Measurements from ENCODE around the gene ZNF207. TPM values are rescaled to one million over a fixed set of nuclear protein-coding genes. Genes with fewer than 3 reads are reported as not detected.
"Not testable (repeated sequence)": the region's sequence is repeated elsewhere in the genome, so short reads cannot be mapped to it uniquely, and the experiment has no call there.

The ZNF207 gene
- polyA plus RNA-seq (ENCODE audit: insufficient read length): 302 TPM
- long read RNA-seq, donor 1, full-length matches to known transcripts: 38 of 146 reads
- long read RNA-seq, donor 1, partial matches to known transcripts: 108 of 146 reads
- long read RNA-seq, donor 1, other reads (novel, unspliced or antisense): 0 of 146 reads
- long read RNA-seq, donor 2, full-length matches to known transcripts: 49 of 121 reads
- long read RNA-seq, donor 2, partial matches to known transcripts: 72 of 121 reads
- long read RNA-seq, donor 2, other reads (novel, unspliced or antisense): 0 of 121 reads
- long read RNA-seq, donor 3, full-length matches to known transcripts: 46 of 110 reads
- long read RNA-seq, donor 3, partial matches to known transcripts: 64 of 110 reads
- long read RNA-seq, donor 3, other reads (novel, unspliced or antisense): 0 of 110 reads
- long read RNA-seq, donor 4, full-length matches to known transcripts: 2 of 2 reads
- long read RNA-seq, donor 4, partial matches to known transcripts: 0 of 2 reads
- long read RNA-seq, donor 4, other reads (novel, unspliced or antisense): 0 of 2 reads
- long read RNA-seq, donor 5, full-length matches to known transcripts: 63 of 103 reads
- long read RNA-seq, donor 5, partial matches to known transcripts: 40 of 103 reads
- long read RNA-seq, donor 5, other reads (novel, unspliced or antisense): 0 of 103 reads
- long read RNA-seq, donor 6, full-length matches to known transcripts: 39 of 125 reads
- long read RNA-seq, donor 6, partial matches to known transcripts: 86 of 125 reads
- long read RNA-seq, donor 6, other reads (novel, unspliced or antisense): 0 of 125 reads
- long read RNA-seq, donor 7, full-length matches to known transcripts: 61 of 173 reads
- long read RNA-seq, donor 7, partial matches to known transcripts: 112 of 173 reads
- long read RNA-seq, donor 7, other reads (novel, unspliced or antisense): 0 of 173 reads
- long read RNA-seq, donor 8, full-length matches to known transcripts: 27 of 47 reads
- long read RNA-seq, donor 8, partial matches to known transcripts: 20 of 47 reads
- long read RNA-seq, donor 8, other reads (novel, unspliced or antisense): 0 of 47 reads

DNA sequence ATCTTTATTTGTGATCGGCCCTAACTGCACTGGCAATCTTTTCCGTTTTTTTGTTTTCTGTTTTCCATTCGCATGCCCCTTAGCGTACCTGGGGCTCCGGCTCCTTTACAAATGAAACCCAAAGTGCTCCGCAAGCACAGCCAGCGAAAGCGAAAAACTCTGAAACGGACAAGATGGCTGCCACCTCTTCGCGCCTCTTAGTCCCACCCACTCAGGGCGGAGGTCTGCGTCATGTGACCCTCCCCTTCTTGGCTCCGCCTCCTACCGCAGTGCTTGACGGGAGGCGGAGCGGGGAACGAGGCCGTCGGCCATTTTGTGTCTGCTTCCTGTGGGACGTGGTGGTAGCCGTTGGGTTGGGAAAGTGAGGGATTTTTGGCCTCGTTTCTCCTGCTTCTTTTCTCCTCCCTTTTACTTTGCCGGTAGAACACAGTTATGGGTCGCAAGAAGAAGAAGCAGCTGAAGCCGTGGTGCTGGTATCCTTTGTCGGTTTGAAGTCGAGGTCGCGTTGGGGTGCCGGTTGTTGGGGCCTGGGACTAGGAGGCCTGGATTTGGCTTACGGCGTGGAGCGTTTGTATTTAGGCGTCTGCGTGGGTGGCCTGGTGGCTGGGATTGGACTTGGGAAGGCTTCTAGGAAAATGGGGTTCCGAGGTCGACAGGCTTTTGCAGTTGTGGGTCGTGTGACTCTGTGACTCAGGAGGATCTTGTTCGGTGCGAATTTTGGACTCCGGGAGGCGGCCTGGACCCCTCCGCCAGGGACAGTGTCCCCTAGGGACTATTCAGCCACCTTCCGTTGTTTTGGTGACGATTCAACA is at the start of gene ZNF207:
TSS of gene ZNF207 (plus strand) at position 304 of the 812 bp plus-strand sequence. CDS start at position 433, 129 bp downstream.
- DNase-seq: peak; percentile 97

DNA sequence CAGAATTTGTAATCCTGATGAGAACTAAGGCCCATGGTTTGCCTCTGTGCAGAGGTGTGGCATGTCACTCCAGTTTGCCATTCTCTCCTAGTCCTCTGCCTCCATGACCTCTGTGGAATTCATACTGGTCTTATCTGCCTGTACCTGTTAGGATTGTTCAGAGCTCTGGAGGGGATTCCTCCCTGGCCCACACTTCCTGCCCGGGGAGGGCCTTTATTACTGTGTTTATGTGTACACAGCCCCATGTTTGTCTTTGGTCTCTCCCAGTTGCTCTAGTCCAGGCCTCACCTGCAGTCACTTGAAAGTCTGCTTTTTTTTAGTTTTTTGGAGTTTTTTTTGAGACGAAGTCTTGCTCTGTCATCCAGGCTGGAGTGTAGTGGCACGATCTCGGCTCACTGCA is 47.9 kb upstream of the ZNF207 start:
- no peak for DNase-seq

DNA sequence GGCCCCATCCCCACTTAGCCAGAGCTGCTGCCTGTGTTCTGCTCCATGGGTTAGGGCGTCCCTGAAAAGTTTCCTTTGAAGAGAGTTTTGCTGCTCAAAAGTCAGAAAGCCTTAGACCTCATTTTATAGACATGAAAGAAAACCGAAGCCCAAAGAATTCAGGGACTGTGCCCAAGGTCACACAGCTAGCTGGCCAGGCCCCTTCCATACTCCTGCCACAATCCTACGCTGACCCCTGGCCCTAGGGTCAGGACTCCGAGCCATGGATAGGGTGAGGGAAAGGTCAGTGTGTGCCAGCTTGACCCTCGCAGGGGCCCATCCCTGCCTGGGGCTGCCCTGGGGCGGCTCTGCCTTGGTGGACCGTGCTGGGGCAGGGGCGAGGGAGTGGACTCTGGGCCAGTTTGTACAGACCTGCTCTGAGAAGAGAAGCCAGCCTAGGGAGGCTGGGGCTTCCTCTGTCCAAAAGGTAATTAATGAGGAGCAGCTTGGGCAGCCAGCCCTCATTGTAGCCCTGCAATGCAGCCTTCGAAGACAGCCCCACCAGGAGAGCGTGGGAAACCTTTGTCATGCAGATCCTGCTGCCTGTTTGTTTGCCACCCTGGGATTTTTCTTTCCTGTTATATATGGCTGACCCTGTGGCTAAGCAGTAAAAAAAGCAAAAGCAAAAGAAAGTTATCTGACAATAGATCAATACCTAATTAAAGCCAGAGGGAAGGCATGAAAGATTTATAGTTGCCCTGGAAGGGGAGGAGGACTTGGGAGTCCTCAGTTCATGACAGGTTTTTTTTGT is 46.9 kb upstream of the ZNF207 start:
- no peak for DNase-seq

DNA sequence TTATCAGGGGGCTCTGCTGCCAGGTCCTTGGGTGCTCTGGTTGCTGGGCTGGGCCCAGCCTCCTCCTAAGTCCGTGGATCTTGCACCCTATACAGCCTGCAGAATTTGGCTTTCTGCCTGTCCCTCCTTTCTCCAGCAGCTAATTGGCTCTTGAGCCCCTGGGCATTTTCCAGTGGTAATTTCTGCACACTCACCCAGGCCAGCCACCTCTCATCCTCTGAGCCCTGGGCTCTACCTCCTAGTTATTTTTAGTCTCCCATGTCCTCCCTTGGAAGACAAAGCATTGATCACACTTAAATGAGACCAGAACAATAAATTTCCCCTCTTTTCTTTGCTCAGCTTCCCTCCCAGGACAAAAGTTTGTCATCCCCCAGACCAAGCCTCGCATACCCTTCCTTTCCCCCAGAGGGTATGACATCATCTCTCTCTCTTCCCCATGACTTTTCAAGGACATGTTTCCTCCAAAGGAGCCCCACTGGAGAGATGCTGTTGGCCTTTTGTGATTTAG is 46.1 kb upstream of the ZNF207 start:
- no peak for DNase-seq

DNA sequence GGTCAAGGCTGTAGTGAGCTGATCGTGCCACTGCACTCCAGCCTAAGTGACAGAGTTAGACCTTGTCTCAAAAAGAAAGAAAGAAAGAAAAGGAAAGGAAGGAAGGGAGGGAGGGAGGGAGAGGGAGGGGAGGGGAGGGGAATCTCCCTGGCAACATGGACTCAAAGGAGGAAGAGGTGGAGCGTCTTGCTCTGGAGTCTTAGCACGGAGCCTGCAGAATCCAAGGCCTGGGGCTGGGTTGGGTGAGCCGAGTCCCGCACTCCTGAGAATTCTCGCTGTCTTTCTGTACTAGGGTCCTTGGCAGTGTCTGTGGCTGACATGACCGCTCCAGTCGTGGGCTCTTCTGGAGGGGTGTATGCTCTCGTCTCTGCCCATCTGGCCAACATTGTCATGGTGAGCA is 44.9 kb upstream of the ZNF207 start:
- DNase-seq: no peak

DNA sequence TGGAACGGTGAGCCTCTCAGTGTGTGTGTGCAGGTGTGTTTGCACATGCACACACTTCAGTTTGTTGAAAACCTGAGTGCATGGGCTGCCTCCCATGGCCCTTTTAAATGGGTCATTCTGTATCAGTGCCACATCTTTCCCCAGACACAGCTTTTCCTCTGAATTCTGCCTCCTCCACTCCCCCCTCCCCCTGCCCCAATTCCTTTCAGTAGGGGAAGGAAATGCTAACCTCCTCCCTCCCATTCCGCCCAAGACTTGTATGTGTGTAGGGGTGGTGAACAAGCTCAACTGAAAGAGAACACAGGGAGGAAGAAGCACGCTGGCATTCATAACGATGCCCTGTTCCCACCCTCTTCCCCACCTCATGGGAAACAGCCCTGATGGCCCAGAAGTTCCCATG is 42.3 kb upstream of the ZNF207 start:
- DNase-seq: no peak

DNA sequence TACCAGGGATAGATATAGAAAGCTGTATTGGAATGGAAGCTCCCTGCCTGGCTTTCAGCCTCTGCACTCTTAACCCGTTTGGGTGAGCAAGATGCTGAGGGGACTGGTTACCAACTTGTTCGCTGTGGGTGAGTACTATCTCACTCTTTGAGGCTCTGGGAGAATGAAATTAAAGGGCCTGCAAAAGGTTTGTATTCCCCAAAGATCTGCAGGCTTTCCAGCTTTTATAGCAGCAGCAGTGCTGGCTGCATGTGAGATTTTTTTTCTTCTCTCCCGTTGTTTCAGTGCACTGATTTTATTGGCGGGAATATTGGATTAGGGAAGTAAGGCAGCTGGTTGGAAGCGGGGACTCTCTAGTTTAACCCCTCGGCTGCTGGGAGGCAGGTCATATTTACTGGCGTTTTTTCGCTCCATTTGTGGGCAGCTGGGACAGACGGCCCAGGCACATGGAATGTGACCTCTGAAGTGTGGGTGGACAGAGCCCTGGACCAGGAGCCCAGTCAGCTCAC is 38.9 kb upstream of the ZNF207 start:
- no peak for DNase-seq

DNA sequence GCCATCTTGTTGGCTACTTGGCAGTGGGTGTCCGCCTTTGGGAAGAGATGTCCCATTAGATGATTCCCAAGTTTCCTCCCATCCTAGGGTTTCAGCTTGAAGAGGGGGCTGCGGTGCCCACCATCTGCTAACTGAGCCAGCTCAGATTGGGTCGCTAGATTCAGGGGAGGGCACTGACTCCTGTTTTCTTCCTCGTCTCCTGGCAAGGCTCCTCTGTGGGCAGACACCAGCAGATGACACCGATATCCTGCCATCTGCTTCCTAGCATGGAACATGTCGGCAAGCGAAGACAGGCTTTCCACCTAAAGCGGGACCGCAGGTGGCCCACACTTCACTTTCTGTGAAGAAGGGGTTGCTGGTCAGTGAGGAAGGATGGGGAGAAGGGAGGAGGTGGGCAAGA is 35.3 kb upstream of the ZNF207 start:
- no peak for DNase-seq

DNA sequence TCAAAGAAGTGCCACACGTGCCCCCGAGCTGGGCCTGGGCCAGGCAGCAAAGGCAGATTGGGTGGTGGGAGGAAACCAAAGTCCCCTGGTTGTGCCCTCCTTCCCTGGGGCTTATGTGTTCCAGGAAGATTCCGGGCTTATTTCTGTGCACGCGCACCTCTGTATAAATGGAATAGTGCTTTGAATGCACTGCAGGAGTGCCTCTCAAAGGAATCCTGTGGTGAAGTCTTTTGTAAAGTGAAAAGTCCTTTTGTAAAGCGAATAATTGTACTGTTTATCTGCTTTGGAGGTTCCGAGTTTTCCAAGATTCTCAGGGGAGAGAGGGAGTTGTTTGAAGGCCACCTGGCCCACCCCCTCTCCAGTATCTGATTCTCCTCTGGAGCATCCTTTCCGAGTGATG is 34.8 kb upstream of the ZNF207 start:
- DNase-seq: no peak

DNA sequence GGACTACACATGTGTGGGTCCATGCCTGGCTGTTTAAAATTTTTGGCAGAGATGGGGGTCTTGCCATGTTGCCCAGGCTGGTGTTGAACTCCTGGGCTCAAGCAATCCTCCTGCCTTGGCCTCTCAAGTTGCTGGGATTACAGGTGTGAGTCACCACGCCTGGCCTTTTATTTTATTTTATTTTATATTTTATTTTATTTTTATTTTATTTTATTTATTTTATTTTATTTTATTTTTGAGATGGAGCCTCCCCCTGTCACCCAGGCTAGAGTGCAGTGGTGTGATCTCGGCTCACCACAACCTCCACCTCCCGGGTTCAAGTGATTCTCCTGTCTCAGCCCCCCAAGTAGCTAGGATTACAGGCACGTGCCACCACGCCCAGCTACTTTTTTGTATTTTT is 33.3 kb upstream of the ZNF207 start:
- not testable (repeated sequence) for DNase-seq

DNA sequence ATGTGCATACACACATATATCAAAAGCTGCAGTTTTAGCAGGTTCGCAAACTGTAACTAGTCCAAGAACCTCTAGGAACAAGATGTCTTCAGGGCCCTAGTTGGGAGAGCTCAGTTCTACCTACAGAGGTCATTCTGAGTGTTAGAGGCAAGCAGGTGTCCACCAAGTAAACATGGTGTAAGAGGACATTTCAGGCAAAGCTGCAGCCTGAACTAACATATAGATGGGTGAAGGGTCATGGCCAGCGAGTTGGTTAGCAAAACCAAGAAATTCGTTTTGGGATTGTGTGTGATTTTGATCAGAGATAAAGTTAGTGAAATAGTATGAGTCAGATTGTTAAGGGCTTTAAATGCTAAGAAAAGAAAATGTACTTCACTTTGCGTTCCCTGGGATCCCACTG is 32.6 kb upstream of the ZNF207 start:
- no peak for DNase-seq

DNA sequence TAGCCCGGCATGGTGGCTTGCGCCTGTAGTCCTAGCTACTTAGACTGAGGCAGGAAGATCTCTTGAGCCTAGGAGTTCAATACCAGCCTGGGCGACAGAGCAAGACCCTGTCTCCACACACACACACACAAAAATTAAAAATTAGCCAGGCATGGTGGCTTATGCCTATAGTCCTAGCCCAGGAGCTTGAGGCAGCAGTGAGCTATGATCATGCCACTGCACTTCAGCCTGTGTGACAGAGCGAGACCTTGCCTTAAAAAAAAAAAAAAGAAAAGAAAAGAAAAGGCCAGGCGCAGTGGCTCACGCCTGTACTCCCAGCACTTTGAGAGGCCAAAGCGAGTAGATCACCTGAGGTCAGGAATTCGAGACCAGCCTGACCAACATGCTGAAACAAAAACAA is 31.9 kb upstream of the ZNF207 start:
- no peak for DNase-seq

DNA sequence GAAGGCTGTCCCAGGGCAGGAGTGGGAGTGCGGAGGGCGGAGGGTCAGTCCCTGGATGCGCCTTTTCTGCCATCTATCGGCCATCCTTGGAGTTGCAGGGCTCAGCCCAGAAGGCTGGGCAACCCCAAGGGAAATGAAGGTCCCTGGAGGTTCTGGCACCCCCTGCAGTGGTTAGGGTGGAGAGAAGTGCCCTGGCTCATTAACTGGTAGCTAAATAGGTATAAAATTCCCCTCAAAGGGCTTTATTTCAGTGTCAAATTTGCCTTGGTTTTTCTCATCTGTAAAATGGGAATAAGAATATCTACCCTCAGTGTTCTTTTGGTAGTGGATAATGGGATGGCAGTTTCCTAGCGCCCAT is 30.4 kb upstream of the ZNF207 start:
- peak; percentile 52 for DNase-seq

DNA sequence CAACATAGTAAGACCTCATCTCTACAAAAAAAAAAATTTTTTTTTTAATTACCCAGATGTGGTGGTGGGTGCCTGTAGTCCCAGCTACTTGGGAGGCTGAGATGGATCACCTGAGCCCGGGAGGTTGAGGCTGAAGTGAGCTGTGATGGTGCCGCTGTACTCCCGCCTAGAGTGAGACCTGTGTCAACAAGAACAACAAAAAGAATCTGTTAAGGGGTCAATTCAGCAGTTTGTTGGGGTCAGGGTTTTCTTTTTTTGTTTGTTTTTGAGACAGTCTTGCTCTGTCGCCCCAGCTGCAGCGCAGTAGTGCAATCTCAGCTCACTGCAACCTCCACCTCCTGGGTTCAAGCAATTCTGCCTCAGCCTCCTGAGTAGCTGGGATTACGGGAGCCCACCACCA is 29.9 kb upstream of the ZNF207 start:
- not testable (repeated sequence) for DNase-seq

DNA sequence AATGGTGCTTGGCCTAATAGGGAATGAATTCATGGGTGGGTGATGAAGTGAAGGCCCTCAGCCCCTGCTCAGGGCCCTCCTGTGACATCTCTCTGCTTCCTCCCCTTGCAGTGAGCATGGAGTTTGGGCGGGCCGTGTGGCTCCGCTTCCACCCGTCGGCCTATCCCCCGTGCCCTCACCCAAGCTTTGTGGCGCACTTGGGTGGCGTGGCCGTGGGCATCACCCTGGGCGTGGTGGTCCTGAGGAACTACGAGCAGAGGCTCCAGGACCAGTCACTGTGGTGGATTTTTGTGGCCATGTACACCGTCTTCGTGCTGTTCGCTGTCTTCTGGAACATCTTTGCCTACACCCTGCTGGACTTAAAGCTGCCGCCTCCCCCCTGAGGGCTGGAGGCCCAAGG is 29.1 kb upstream of the ZNF207 start:
- DNase-seq: no peak

DNA sequence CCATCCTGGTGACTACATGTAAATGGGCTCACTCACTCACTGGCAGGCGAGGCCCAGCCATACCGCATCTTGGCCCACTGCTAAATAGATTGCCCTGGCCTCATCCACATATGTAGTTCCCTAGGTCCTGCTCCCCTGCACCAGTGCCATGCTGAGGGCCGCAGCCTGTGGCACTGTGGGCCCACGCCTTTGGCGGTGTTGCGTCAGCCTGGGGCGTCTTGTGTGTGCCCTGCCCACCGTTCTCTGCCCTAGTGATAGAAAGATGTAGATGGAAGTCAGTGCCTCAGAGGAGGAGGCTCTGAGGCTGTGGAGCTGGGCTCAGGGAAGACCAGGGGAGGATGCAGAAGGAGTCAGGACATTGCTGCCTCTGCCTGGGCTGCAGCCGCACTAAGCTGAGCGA is 26.9 kb upstream of the ZNF207 start:
- DNase-seq: no peak

DNA sequence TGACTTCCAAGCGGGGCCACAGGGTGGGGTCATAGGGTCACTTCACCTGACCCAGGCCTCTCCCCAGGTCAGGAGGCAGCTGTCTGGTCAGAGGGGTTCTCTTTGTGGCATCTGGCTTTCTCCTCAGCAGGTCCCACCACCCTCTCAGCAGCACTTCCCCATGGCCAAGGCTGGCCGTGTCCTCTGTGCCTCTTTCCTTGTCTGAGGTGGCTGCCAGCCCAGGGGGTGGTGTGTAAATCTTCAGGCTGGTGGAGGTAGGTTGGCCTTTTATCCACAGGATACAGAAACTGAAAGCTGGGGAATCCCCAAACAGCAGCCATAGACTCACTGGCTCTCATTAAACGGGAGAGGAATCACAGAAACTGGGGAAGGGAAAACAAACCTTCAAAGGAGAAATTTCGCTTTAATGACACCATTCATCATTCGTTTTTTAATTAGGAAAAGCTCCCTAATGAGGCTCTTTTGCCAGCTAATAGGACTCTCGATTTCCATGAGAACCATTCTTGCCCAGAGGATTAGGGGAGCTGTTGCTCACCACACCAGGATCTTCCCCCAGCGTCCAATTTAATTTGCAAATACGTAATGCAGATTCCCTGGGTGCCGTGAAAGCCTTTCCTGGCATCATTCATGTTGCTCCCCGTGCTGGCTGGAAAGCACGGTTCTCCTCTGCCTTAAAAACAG is 26.0 kb upstream of the ZNF207 start:
- no peak for DNase-seq

DNA sequence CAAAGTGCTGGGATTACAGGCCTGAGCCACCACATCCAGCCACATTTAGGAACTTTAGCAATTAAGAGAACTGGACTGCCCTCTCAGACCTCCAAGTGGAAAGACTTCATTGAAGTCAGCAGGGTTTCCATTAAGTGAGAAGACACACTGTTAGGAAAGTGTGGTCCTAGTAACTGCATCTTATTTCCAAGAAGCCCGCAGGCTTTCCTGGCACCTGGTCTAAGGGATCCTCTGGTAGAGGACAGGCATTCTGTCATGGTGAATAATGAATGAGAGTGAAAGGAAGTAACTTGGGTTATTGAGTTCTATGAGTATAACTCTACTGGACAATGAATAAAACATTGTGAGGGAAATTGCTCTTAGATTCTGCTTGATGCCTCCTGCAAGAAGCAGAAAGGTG is 22.0 kb upstream of the ZNF207 start:
- DNase-seq: no peak

DNA sequence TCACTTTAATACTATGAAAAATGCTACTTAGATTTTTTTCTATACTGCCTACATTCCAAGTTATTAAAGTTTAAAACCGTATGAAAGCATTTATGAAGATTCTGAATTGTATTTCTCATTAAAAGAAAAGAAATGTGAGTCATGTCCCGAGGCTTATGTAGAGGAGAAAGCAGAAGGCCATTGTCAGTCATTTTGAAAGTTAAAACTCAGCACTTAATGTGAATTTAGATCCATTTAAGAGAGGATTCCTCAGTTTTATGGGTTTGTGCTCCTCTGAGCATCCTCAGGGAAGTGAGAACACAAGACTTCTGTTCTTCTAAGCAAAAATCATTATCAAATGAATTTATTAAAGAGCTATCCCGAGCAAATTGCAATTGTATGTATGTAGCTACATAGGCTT is 19.8 kb upstream of the ZNF207 start:
- no peak for DNase-seq
